Measurements from ENCODE around the gene SULT1C3. TPM values are rescaled to one million over a fixed set of nuclear protein-coding genes. Genes with fewer than 3 reads are reported as not detected.

The SULT1C3 gene
- total RNA-seq, 1 experiment from 2014 or later: not detected

GRCh38 chr2:108228006-108228405 lies 11.8 kb upstream of the SULT1C3 start:
- H3K4me3 Mint-ChIP-seq (ENCODE audit: unreplicated experiment): no peak overlapping the region
- DNase-seq (ENCODE audit: unreplicated experiment): no peak
- no peaks in the 10 kb centered on the region for H3K9me3 Mint-ChIP-seq (ENCODE audit: unreplicated experiment)
- H3K27ac Mint-ChIP-seq (ENCODE audit: low read depth, unreplicated experiment): no peak overlapping the region
- H3K27me3 Mint-ChIP-seq (ENCODE audit: insufficient read depth, unreplicated experiment): no peaks in the 10 kb centered on the region
- H3K4me1 Mint-ChIP-seq (ENCODE audit: insufficient read depth, unreplicated experiment): no peaks in the 10 kb centered on the region
- ChIA-PET POLR2A (interaction anchor here (1.1 kb wide), 1 partner anchor 9 kb away, joined by 4 read pairs; no protein-coding TSS in a partner anchor), CTCF (interaction anchor here (0.6 to 1.2 kb wide), 2 partner anchors 291 to 557 kb away, joined by 4 read pairs; no protein-coding TSS in a partner anchor)
- BruUV-seq (replicated peaks): no TSS peak
- no peaks in the 10 kb centered on the region for H3K36me3 Mint-ChIP-seq (ENCODE audit: insufficient read depth, unreplicated experiment)
- no peak for TF ChIP-seq CTCF (IDR thresholded peaks at IDR 0.05; ENCODE audit: unreplicated experiment)
- intact Hi-C loops (cut with micrococcal nuclease): no loop called here

GRCh38 chr2:108228537-108228936 lies 11.2 kb upstream of the SULT1C3 start:
- ChIA-PET POLR2A (interaction anchor here (1.1 kb wide), 1 partner anchor 9 kb away, joined by 4 read pairs; no protein-coding TSS in a partner anchor), CTCF (interaction anchor here (0.6 to 1.2 kb wide), 2 partner anchors 291 to 558 kb away, joined by 4 read pairs; no protein-coding TSS in a partner anchor)
- H3K4me3 Mint-ChIP-seq (ENCODE audit: unreplicated experiment): no peak overlapping the region
- no TSS peak for BruUV-seq (replicated peaks)
- no peaks in the 10 kb centered on the region for H3K27me3 Mint-ChIP-seq (ENCODE audit: insufficient read depth, unreplicated experiment)
- no peak for TF ChIP-seq CTCF (IDR thresholded peaks at IDR 0.05; ENCODE audit: unreplicated experiment)
- H3K27ac Mint-ChIP-seq (ENCODE audit: low read depth, unreplicated experiment): no peak overlapping the region
- H3K36me3 Mint-ChIP-seq (ENCODE audit: insufficient read depth, unreplicated experiment): no peaks in the 10 kb centered on the region
- H3K9me3 Mint-ChIP-seq (ENCODE audit: unreplicated experiment): no peaks in the 10 kb centered on the region
- no peaks in the 10 kb centered on the region for H3K4me1 Mint-ChIP-seq (ENCODE audit: insufficient read depth, unreplicated experiment)
- DNase-seq (ENCODE audit: unreplicated experiment): no peak
- intact Hi-C loops (cut with micrococcal nuclease): no loop called here

- POLR2A ChIA-PET: no interaction called here
- intact Hi-C loops (cut with micrococcal nuclease): no loop called here
- Mint-ChIP-seq H3K9me3 (ENCODE audit: unreplicated experiment) (peaks cover 4% of the 10 kb centered on the region), H3K4me3 (ENCODE audit: unreplicated experiment) (no peak overlapping the region), H3K36me3 (ENCODE audit: insufficient read depth, unreplicated experiment) (peaks cover 3% of the 10 kb centered on the region), H3K27me3 (ENCODE audit: insufficient read depth, unreplicated experiment) (no peaks in the 10 kb centered on the region), H3K4me1 (ENCODE audit: insufficient read depth, unreplicated experiment) (no peaks in the 10 kb centered on the region), H3K27ac (ENCODE audit: low read depth, unreplicated experiment) (no peak overlapping the region)
- no TSS peak for BruUV-seq (replicated peaks)
- DNase-seq (ENCODE audit: unreplicated experiment): no peak
- no peak for TF ChIP-seq CTCF (IDR thresholded peaks at IDR 0.05; ENCODE audit: unreplicated experiment)
- CTCF ChIA-PET: interaction anchor here (1.4 kb wide), 2 partner anchors 11 to 70 kb away, joined by 3 to 6 read pairs; no protein-coding TSS in a partner anchor
Measured at GRCh38 chr2:108229875-108230274, 9.9 kb upstream of the SULT1C3 start.

GRCh38 chr2:108235577-108235976 lies 4.2 kb upstream of the SULT1C3 start:
- H3K4me3 Mint-ChIP-seq (ENCODE audit: unreplicated experiment): no peak overlapping the region
- ChIA-PET CTCF (no interaction called here), POLR2A (no interaction called here)
- peaks cover 7% of the 10 kb centered on the region for H3K9me3 Mint-ChIP-seq (ENCODE audit: unreplicated experiment)
- TF ChIP-seq CTCF (IDR thresholded peaks at IDR 0.05; ENCODE audit: unreplicated experiment): no peak
- no TSS peak for BruUV-seq (replicated peaks)
- peaks cover 5% of the 10 kb centered on the region for H3K36me3 Mint-ChIP-seq (ENCODE audit: insufficient read depth, unreplicated experiment)
- intact Hi-C loops (cut with micrococcal nuclease): no loop called here
- H3K27me3 Mint-ChIP-seq (ENCODE audit: insufficient read depth, unreplicated experiment): no peaks in the 10 kb centered on the region
- DNase-seq (ENCODE audit: unreplicated experiment): no peak
- no peaks in the 10 kb centered on the region for H3K4me1 Mint-ChIP-seq (ENCODE audit: insufficient read depth, unreplicated experiment)
- no peak overlapping the region for H3K27ac Mint-ChIP-seq (ENCODE audit: low read depth, unreplicated experiment)

Data from MCF 10A (cell line).